SK-N-SH (cell line): Measurements from ENCODE around the gene TPGS1. TPM values are rescaled to one million over a fixed set of nuclear protein-coding genes. Genes with fewer than 3 reads are reported as not detected.

ENCODE experiments used
- CTCF ChIA-PET: fragments of 300-600, 350-600 bp; formaldehyde crosslinking; extraction: SDS; loops from one replicate; lab custom pipeline; 2021; lab: Yijun Ruan, JAX
- POLR2A ChIA-PET: fragments of 350-600 bp; sonication (Branson Sonifier 250); formaldehyde crosslinking; extraction: SDS; loops from one replicate; lab custom pipeline; 2020; ENCODE audit warnings: antibody characterized with exemption, inconsistent platforms; lab: Yijun Ruan, JAX
- DNase-seq: peaks from one replicate; pipeline ENCODE4 v3.0.0; 2012
- H2AFZ ChIP-seq: fragments of 200-600 bp; sonication (generic); 2 replicates; pipeline ENCODE4 v1.8.1; 2016; ENCODE audit warnings: antibody characterized with exemption, mild to moderate bottlenecking, low read depth
- H3F3A ChIP-seq: fragments of 200-600 bp; sonication (generic); replicated peaks from 2 replicates; pipeline ENCODE3; 2016; ENCODE audit warnings: antibody characterized with exemption, mild to moderate bottlenecking; ENCODE audit not compliant: insufficient read depth
- H3K27ac ChIP-seq, 2 experiments: fragments of 200-500 bp in 1 of 2; fragments of 200-600 bp in 1 of 2; sonication (Bioruptor generic) in 1 of 2; sonication (generic), shearing (Covaris generic) in 1 of 2; 2 replicates each; pipeline versions ENCODE4 v1.5.1 to v1.6.1; 2014 to 2016; ENCODE audit warnings: low read depth in 2 of 2, inconsistent platforms in 1 of 2, low read length in 1 of 2, mild to moderate bottlenecking in 1 of 2, mixed read lengths in 1 of 2
- H3K27me3 ChIP-seq: fragments of 200-600 bp; sonication (generic), shearing (Covaris generic); 2 replicates; pipeline ENCODE4 v1.6.1; 2016; ENCODE audit warnings: mixed run types; ENCODE audit not compliant: insufficient read depth
- H3K36me3 ChIP-seq, 2 experiments: fragments of 200-500 bp in 1 of 2; fragments of 200-600 bp in 1 of 2; sonication (Bioruptor generic) in 1 of 2; sonication (generic) in 1 of 2; replicated peaks in 1 of 2; 2 replicates each; pipeline versions ENCODE3 to v1.5.1; 2014 to 2016; ENCODE audit warnings: low read length in 1 of 2, mild to moderate bottlenecking in 1 of 2; ENCODE audit not compliant: insufficient read depth in 2 of 2, control insufficient read depth in 1 of 2
- H3K4me1 ChIP-seq, 2 experiments: fragments of 200-500 bp in 1 of 2; fragments of 200-600 bp in 1 of 2; sonication (Bioruptor generic) in 1 of 2; sonication (generic), shearing (Covaris generic) in 1 of 2; 2 replicates each; pipeline versions ENCODE4 v1.5.1 to v1.6.1; 2014 to 2016; ENCODE audit warnings: low read depth in 1 of 2, low read length in 1 of 2, mixed run types in 1 of 2; ENCODE audit not compliant: insufficient read depth in 2 of 2, control insufficient read depth in 1 of 2
- H3K4me2 ChIP-seq: fragments of 200-600 bp; sonication (generic), shearing (Covaris generic); 2 replicates; pipeline ENCODE4 v1.6.1; 2017; ENCODE audit warnings: mixed run types
- H3K4me3 ChIP-seq, 2 experiments: fragments of 200-500 bp in 1 of 2; fragments of 200-600 bp in 1 of 2; sonication (Bioruptor generic) in 1 of 2; sonication (generic), shearing (Covaris generic) in 1 of 2; 2 replicates each; pipeline versions ENCODE4 v1.5.1 to v1.8.1; 2014 to 2016; ENCODE audit warnings: low read depth in 2 of 2, inconsistent platforms in 1 of 2, low read length in 1 of 2, mild to moderate bottlenecking in 1 of 2, mixed read lengths in 1 of 2, moderate library complexity in 1 of 2
- H3K79me2 ChIP-seq: fragments of 200-600 bp; sonication (generic); 2 replicates; pipeline ENCODE4 v1.8.1; 2017; ENCODE audit warnings: mild to moderate bottlenecking; ENCODE audit not compliant: insufficient read depth
- H3K9ac ChIP-seq: fragments of 200-600 bp; sonication (generic); 2 replicates; pipeline ENCODE4 v1.6.1; 2017; ENCODE audit warnings: mixed run types
- H3K9me2 ChIP-seq: fragments of 200-600 bp; sonication (generic); 2 replicates; pipeline ENCODE4 v1.6.1; 2017; ENCODE audit warnings: mixed run types
- H3K9me3 ChIP-seq: fragments of 200-600 bp; sonication (generic); 2 replicates; pipeline ENCODE4 v1.6.1; 2017; ENCODE audit warnings: mixed run types, mild to moderate bottlenecking, moderate library complexity
- H4K20me1 ChIP-seq: fragments of 200-600 bp; sonication (generic); 2 replicates; pipeline ENCODE4 v1.6.1; 2017; ENCODE audit warnings: mild to moderate bottlenecking, mixed run types; ENCODE audit not compliant: insufficient read depth
- EP300 ChIP-seq, 2 experiments: IDR thresholded peaks; 2 replicates each; pipeline versions ENCODE4 v1.4.0 to v1.6.1; 2012; ENCODE audit warnings: borderline replicate concordance in 1 of 2, low read depth in 1 of 2, low read length in 1 of 2
- FOXJ3 ChIP-seq: sonication (generic); formaldehyde crosslinking; IDR thresholded peaks from 2 replicates; pipeline ENCODE4 v1.5.1; 2020; ENCODE audit warnings: mild to moderate bottlenecking, missing genetic modification reagents
- GABPA ChIP-seq: IDR thresholded peaks from 2 replicates; pipeline ENCODE4 v1.4.0; 2012; ENCODE audit warnings: low read depth, mild to moderate bottlenecking
- MEF2A ChIP-seq: IDR thresholded peaks from 2 replicates; pipeline ENCODE4 v1.4.0; 2012; ENCODE audit warnings: low read depth, borderline replicate concordance
- NRF1 ChIP-seq: IDR thresholded peaks from 2 replicates; pipeline ENCODE4 v1.6.1; 2012; ENCODE audit warnings: low read depth, mild to moderate bottlenecking, low read length
- POLR2AphosphoS5 ChIP-seq: IDR thresholded peaks from 2 replicates; pipeline ENCODE4 v1.6.1; 2012; ENCODE audit warnings: low read depth, low read length
- SMC3 ChIP-seq: IDR thresholded peaks from 2 replicates; pipeline ENCODE4 v1.6.1; 2012; ENCODE audit warnings: low read depth, low read length, improper control_type of control experiment
- TEAD4 ChIP-seq: IDR thresholded peaks from 2 replicates; pipeline ENCODE4 v1.4.0; 2012; ENCODE audit warnings: mild to moderate bottlenecking, borderline replicate concordance; ENCODE audit not compliant: insufficient read depth
- YY1 ChIP-seq: IDR thresholded peaks from 2 replicates; pipeline ENCODE4 v1.4.0; 2012; ENCODE audit warnings: low read depth, mild to moderate bottlenecking
- WGBS: methylation state at CpG from one replicate; pipeline ENCODE4 v1.1.6; 2017; ENCODE audit warnings: low lambda C conversion rate; 5-methylcytosine and 5-hydroxymethylcytosine counted together
- polyA plus RNA-seq, 3 experiments: library from polyadenylated mRNA; depleted of rRNA; stranded (reverse); fragments of >200 nt; gene quantifications; 2 replicates each; pipeline ENCODE4 v1.2.3, GENCODE V29; 2012
- TF ChIP-seq, protein P1 (sequence below): IDR thresholded peaks from 2 replicates; pipeline ENCODE4 v1.4.0; 2012; ENCODE audit warnings: low read depth, borderline replicate concordance
- TF ChIP-seq, protein P2 (sequence below): fragments of 150-350 bp; IDR thresholded peaks from 2 replicates; pipeline ENCODE4 v1.6.1; 2017; ENCODE audit warnings: antibody characterized with exemption, low read length, low read depth, borderline replicate concordance
- TF ChIP-seq, protein P3 (sequence below): IDR thresholded peaks from 2 replicates; pipeline ENCODE4 v1.4.0; 2012; ENCODE audit warnings: low read depth, borderline replicate concordance

The TPGS1 gene
- polyA plus RNA-seq, 1 of the 3 experiments (the other 2 are of a cell fraction) = 31.0 TPM

DNA sequence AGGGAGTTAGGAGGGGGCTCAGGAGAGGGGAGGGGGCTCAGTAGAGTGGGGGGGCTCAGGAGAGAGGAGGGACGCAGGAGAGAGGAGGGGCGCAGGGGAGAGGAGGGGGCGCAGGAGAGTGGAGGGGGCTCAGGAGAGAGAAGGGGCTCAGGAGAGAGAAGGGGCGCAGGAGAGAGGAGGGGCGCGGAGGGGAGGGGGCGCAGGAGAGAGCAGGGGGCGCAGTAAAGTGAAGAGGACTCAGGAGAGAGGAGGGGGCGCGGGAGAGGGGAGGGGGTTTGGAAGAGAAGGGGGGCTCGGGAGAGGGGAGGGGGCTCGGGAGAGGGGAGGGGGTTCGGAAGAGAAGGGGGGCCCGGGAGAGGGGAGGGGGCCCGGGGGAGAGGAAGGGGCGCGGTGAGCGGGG is 10.3 kb upstream of the TPGS1 start:
- CTCF ChIA-PET = interaction anchor here (2.2 kb wide), 1 partner anchor 10 kb away, joined by 23 read pairs; the partner anchor contains the start of gene TPGS1
- DNase-seq = no peak
- Histone ChIP-seq H3K9me3 (no peaks in the 10 kb centered on the region), H3K27ac (no peak overlapping the region), H3F3A (peaks cover 6% of the 10 kb centered on the region), H3K9ac (no peak overlapping the region), H3K4me1 (no peaks in the 10 kb centered on the region; a peak in 1 of 4 replicates), H3K36me3 (no peaks in the 10 kb centered on the region), H2AFZ (no peak overlapping the region), H3K79me2 (no peaks in the 10 kb centered on the region), H3K4me3 (no peak overlapping the region), H3K27me3 (peaks cover 6% of the 10 kb centered on the region; the same call in 1 of the 2 replicates), H4K20me1 (no peaks in the 10 kb centered on the region), H3K9me2 (no peaks in the 10 kb centered on the region), H3K4me2 (no peak overlapping the region)
- 8% methylated on average over 18 of the region's 18 CpGs for WGBS
- POLR2A ChIA-PET = no interaction called here
- no peak for TF ChIP-seq GABPA
- TF ChIP-seq, all 33 proteins: peak for 0

DNA sequence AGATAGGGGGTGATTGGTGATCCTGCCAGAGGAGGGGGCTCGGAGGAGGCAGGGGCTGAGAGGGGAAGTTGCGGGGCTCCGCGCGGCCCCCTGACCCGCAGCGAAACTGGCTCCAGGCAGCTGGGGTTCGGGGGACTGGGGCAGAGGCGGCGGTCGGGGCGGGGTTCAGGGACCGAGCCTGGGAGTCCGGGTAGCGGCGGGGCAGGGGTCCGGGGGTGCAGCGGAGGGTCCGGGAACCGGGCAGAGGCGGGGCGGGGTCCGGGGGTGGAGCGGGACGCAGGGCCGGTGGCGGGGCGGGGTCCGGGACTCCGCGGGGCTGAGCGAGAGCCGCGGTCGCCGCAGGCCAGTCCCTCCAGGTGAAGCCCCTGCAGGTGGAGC is 9.8 kb upstream of the TPGS1 start:
- no peak overlapping the region for H3K4me3 ChIP-seq
- H4K20me1 ChIP-seq = no peaks in the 10 kb centered on the region
- CTCF ChIA-PET = interaction anchor here (1.0 to 2.2 kb wide), 3 partner anchors 9 to 113 kb away, joined by 4 to 23 read pairs (median 6); partner anchors contain the start of gene TPGS1

More for the DNA sequence above, 9.8 kb upstream of the TPGS1 start:
- H3K9me3 ChIP-seq = no peaks in the 10 kb centered on the region
- POLR2A ChIA-PET = no interaction called here
- peaks cover 6% of the 10 kb centered on the region; the same call in 1 of the 2 replicates for H3K27me3 ChIP-seq
- no peaks in the 10 kb centered on the region; a peak in 1 of 4 replicates for H3K4me1 ChIP-seq
- peak; percentile 53 for DNase-seq
- WGBS = 4% methylated on average over 7 of the region's 36 CpGs
- no peak overlapping the region for H3K4me2 ChIP-seq
- H3K9ac ChIP-seq = no peak overlapping the region
- no peaks in the 10 kb centered on the region for H3K79me2 ChIP-seq
- no peak overlapping the region for H2AFZ ChIP-seq
- no peak overlapping the region for H3K27ac ChIP-seq
- no peaks in the 10 kb centered on the region for H3K36me3 ChIP-seq
- TF ChIP-seq YY1 (no peak), EP300 (IDR thresholded peaks at IDR 0.05; ENCODE audit: borderline replicate concordance in 1 of 2, low read depth in 1 of 2, low read length in 1 of 2) (no peak), POLR2AphosphoS5 (no peak), FOXJ3 (CRISPR knock-in tag) (no peak), SMC3 (no peak), MEF2A (no peak), TEAD4 (no peak), NRF1 (no peak)
- TF ChIP-seq, protein P1, sequence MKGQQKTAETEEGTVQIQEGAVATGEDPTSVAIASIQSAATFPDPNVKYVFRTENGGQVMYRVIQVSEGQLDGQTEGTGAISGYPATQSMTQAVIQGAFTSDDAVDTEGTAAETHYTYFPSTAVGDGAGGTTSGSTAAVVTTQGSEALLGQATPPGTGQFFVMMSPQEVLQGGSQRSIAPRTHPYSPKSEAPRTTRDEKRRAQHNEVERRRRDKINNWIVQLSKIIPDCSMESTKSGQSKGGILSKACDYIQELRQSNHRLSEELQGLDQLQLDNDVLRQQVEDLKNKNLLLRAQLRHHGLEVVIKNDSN = no peak
- TF ChIP-seq, protein P2, sequence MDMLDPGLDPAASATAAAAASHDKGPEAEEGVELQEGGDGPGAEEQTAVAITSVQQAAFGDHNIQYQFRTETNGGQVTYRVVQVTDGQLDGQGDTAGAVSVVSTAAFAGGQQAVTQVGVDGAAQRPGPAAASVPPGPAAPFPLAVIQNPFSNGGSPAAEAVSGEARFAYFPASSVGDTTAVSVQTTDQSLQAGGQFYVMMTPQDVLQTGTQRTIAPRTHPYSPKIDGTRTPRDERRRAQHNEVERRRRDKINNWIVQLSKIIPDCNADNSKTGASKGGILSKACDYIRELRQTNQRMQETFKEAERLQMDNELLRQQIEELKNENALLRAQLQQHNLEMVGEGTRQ = no peak
- TF ChIP-seq, protein P3, sequence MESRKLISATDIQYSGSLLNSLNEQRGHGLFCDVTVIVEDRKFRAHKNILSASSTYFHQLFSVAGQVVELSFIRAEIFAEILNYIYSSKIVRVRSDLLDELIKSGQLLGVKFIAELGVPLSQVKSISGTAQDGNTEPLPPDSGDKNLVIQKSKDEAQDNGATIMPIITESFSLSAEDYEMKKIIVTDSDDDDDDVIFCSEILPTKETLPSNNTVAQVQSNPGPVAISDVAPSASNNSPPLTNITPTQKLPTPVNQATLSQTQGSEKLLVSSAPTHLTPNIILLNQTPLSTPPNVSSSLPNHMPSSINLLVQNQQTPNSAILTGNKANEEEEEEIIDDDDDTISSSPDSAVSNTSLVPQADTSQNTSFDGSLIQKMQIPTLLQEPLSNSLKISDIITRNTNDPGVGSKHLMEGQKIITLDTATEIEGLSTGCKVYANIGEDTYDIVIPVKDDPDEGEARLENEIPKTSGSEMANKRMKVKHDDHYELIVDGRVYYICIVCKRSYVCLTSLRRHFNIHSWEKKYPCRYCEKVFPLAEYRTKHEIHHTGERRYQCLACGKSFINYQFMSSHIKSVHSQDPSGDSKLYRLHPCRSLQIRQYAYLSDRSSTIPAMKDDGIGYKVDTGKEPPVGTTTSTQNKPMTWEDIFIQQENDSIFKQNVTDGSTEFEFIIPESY = no peak
- no peaks in the 10 kb centered on the region for H3K9me2 ChIP-seq
- H3F3A ChIP-seq = peaks cover 3% of the 10 kb centered on the region
